ENCODE measurements around the gene HEPACAM.

The HEPACAM gene

GRCh38 chr11:124899383-124900145, 36.3 kb downstream of the HEPACAM start:
- DNase-seq (ENCODE audit: low read depth), result no peak

- DNase-seq (ENCODE audit: low read depth), result peak; percentile 87
These were observed 37.1 kb downstream of the HEPACAM start for GRCh38 chr11:124898711-124899110.

DNA sequence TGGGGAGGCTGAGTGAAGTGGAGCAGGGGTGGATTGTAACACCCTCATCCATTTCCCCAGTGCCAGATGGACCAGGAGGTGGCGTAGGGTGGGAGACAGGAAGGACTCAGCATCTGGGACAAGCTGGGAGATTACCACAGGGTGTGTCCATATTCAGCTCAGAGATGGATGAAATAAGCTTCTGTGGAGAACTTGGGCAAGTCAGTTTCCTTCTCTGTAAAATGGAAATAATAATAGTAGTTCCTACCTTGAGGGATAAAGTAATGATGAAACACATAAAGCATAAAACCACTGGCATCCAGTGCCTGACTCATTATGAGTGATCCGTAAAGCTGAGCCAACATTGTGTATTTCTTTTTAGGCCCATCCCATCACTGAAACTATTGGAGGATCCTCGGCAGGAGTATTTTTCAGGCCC, 37.6 kb downstream of the HEPACAM start:
- DNase-seq (ENCODE audit: low read depth), result peak; percentile 92

- DNase-seq (ENCODE audit: low read depth), result no peak
These were observed 38.1 kb downstream of the HEPACAM start, which contains the start of gene ROBO4 for GRCh38 chr11:124897674-124898262. Gene ROBO4 (minus strand): TSS chr11:124897865. CDS start chr11:124897795, 70 bp downstream.

DNA sequence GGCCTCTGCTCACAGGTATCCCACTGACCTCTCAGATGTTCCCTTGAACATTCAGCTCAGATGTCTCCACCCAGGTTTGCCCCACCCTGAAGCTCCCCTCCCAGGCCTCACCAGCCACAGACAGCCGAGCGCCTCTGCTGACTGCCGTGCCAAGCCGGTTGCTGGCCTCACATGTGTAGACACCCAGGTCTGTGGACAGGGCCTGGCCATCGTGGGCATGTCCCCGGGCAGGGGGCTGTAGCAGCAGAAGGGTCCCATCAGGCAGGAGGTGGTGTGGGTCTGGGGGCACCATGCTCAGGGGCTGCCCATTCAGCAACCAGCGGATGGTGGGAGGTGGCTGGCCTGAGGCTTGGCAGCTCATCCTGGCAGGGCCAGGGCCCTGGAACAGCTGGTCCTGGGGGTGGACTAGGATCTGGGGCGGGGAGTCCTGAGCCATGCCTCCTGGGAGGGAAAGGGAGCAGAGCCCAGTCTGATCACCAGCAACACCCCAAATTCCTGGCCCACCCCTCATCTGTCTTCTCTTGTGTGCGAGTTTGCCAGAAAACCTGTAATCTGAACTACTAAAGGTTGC, 38.9 kb downstream of the HEPACAM start:
- no peak for DNase-seq (ENCODE audit: low read depth)

DNA sequence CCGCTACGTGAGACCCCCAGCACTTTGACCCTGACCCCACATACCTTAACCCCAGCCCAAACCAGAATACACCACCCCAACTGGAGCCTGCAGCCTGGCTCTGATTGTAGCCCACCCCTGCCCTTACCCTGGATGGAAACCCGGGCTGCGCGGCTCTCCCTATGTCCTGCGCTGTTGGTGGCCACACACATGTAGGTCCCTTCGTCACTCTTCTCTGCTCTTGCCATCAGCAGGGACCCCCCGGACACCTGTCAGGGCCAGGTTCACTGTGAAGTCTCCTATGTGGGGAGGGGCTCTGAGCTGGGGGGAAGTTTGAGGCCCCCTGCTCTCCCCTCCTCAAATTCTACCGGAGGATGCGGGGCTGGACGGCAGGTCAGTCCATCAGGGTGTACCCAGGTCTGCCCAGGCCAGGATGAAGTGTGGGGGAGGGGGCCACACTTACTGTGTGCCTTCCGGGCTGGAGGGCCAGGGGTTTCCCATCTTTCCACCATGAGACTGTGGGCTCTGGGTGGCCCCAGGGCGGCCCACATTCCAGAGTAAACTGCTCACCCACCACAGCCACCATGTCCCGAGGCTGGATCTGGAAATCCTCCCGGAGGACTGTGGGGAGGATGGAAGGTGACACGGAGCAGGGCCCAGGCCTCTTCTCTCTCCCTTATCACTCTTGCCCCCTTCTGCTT, 39.6 kb downstream of the HEPACAM start:
- DNase-seq (ENCODE audit: low read depth), result peak; percentile 73

DNA sequence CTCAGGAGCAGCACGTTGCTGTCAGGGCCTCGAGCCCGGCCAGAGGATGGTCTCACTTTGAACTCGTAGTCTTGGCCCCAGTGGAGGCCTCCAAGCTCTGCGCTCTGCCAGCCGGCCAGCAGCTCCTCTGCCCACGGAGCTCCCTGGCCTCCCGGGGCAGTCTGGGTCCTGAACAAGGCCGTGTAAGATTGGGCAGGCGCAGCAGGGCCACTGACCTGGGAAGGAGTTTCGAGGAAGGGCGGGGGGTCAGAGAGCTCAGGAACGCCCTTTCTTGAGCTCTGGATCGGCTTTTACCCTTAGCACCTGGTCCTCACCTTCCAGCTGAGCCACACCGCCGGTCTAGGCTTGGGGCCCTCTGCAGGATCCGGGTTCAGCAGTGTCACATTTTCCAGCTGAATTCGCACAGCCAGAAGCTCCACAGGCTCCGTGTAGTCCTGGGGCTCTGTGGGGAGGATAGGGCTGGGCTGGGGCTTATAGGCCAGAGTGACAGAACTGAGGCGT, 40.3 kb downstream of the HEPACAM start:
- no peak for DNase-seq (ENCODE audit: low read depth)

- DNase-seq (ENCODE audit: low read depth), result peak; percentile 39
These were observed 41.0 kb downstream of the HEPACAM start for GRCh38 chr11:124894606-124895430.

GRCh38 chr11:124893781-124894401, 42.0 kb downstream of the HEPACAM start:
- DNase-seq (ENCODE audit: low read depth), result no peak

- DNase-seq (ENCODE audit: low read depth), result no peak
These were observed 42.9 kb downstream of the HEPACAM start for GRCh38 chr11:124892750-124893454.

- no peak for DNase-seq (ENCODE audit: low read depth)
These were observed 43.7 kb downstream of the HEPACAM start for GRCh38 chr11:124892146-124892545.

DNA sequence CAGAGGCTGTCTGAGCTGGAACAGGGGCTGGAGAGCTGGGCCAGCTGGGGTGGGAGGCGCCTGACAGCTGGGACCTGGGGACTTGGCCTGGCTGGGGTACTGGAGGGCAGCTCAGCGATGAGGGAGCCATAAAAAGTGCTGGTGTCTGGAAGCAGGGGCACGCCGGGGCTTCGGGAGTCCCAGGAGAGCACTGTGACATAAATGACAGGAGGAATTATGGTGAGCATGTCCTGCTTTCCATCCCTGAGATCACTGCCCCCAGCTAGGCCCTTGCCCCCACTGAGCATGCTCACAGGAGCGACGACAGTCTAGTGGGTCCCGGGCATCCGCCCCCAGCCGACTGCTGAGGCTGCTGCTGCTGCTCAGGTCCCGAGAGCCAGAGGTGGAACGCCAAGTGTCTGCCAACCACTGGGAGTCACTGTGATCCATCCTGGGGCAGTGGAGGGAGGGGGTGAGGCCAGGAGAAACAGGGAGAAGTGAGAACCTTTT, 44.4 kb downstream of the HEPACAM start:
- DNase-seq (ENCODE audit: low read depth), result no peak

GRCh38 chr11:124890683-124891372, 45.0 kb downstream of the HEPACAM start:
- no peak for DNase-seq (ENCODE audit: low read depth)

DNA sequence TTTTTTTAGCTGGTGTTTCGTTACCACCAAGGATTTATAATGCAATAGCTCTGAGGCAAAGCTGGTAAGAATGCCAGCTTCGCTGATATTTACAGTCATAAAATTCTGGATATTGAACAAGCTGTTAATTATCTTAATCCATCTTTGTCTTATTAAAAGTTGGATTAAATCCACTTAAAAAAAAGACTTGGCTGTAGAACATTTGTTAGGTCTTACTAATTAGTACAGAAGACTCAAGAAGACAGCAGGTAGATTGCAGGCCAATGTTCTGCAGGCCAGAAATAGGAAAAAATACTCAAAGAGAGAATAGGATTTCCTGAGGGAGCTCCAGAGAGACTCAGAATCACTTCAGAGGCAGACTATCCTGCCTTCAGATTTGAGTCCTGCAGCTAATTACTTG, 45.7 kb downstream of the HEPACAM start:
- DNase-seq (ENCODE audit: low read depth), result no peak

DNA sequence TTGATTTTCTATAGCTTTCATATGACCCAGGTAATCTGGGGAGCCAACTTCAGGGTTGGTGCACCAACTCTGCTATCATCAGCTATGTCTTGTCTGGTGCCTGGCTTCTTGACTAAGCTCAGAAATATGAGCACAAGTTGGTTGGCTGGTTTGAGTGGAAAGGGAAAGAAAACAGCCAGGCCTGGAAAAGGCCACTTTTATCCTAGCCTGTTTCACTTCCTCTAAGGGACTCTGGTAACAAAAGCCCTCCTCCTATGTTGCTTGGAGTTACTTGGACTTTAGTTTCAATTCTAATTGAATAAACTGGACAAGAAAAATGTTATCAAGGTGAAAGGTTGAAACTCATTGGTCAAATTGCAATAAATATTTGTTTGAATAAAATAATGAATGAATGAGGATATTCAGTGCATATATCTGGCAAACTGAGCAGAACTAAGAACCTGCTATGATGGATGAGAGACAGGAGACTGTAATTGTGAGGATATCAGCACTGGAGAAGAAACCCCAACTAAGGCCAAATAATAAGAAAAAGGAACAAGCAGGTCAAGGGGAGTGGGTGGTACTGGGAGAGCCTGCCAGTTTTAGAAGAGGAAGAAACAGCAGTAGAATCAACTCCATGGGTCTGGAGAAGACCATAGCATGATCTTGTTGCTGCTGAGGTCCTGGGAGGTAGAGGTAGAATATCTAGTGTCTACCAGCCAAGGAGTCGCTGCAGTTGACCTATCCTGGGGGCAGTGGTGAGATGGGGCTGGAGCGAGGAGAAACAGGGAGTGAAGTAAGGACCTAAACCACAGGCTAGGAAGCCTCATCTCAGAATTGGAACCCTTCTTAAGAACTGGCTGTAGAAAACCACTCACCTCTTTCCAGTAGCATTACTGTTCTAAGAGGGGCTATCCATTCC, 46.4 kb downstream of the HEPACAM start:
- DNase-seq (ENCODE audit: low read depth), result no peak

DNA sequence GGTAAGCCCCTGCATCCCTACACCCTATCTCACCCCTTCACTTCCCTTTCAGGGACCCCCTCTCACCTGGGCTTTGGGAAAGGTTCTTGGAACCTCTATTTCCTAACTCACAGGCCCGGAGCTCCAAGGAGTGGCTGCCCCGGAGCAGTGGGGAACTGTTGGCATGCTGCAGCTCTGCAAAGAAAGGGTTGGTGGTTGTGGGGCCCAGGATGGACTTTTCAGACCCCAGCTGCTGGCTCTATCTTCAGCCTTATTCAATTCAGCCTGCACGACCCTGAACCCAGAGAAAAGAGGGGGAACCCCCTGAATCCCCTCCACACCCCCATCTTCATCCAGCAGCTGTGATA, 48.2 kb downstream of the HEPACAM start:
- DNase-seq (ENCODE audit: low read depth), result no peak

DNA sequence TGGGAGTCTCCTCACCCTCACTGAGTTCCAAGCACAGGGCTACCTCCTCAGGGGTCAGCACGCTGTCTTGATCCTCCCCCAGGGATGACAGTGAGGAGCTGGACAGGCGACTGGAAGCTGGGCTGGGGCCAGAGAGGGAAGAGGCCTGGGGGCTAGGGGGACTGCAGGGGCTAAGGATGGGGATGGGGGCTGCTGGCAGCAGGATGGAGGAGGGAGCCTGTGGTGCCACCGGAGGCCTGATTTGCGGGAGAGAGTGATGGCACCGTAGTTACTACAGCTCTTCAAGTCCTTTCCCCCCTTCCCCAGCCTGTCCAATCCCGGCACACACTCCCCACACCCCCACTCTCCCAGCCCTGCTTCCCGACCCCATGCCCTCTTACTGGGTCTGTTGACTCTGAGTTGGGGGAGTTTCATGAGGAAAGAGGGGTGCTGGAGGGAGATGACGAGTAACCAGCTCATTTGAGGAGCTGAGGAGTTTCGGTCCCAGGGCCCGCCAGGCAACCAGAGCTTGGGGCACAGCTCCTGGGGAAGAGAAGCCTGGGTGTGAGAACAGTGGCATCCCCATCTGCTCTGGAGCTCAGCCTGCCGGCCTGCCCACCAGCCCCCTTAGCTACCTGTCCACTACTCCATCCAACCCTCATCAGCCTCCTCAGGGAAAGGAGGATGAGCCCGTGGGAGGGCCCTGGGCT, 48.7 kb downstream of the HEPACAM start:
- DNase-seq (ENCODE audit: low read depth), result no peak

GRCh38 chr11:124886476-124886875, 49.4 kb downstream of the HEPACAM start:
- DNase-seq (ENCODE audit: low read depth), result no peak

Measured in EH (cell line).